Endothelial cell of umbilical vein (primary cell): ENCODE measurements around the gene MAP4K4. TPM values are rescaled to one million over a fixed set of nuclear protein-coding genes. Genes with fewer than 3 reads are reported as not detected.

ENCODE experiments used
- BruUV-seq: library from RNA; stranded (reverse); fragments of 400-500 nt; replicated peaks from 2 replicates; lab custom pipeline; 2021; lab: Mats Ljungman, UMichigan
- CTCF ChIA-PET: fragments of 300-600, 350-600 bp; sonication (Branson Sonifier 250); formaldehyde crosslinking; loops from one replicate; lab custom pipeline; 2021; ENCODE audit warnings: antibody characterized with exemption, inconsistent platforms; lab: Charles Lee
- POLR2A ChIA-PET: fragments of 300-600, 350-600 bp; sonication (Branson Sonifier 250); formaldehyde crosslinking; loops from one replicate; lab custom pipeline; 2021; ENCODE audit warnings: antibody characterized with exemption, inconsistent platforms; lab: Charles Lee
- DNase-seq: peaks from one replicate; pipeline ENCODE4 v3.0.0-alpha.2; 2011; ENCODE audit warnings: low read depth, low spot score
- FAIRE-seq: peaks from 2 replicates; lab custom pipeline; 2011; peaks lifted over from hg19 to GRCh38; lab: Jason Lieb, UNC
- H2AFZ ChIP-seq: 2 replicates; pipeline ENCODE4 v1.6.0; 2012; ENCODE audit warnings: low read depth, low read length, control low read depth, inconsistent platforms
- H3K27ac ChIP-seq: 2 replicates; pipeline ENCODE4 v1.5.1; 2011; ENCODE audit warnings: low read depth, mild to moderate bottlenecking, control low read depth, low read length, moderate library complexity; ENCODE audit not compliant: insufficient read depth
- H3K27me3 ChIP-seq, 2 experiments: 2 replicates each; pipeline versions ENCODE4 v1.6.0 to v1.6.1; 2011; ENCODE audit warnings: low read length in 2 of 2, mixed read lengths in 1 of 2; ENCODE audit not compliant: control insufficient read depth in 2 of 2, insufficient read depth in 2 of 2
- H3K36me3 ChIP-seq, 2 experiments: 2 replicates in 1 of 2; 3 replicates in 1 of 2; pipeline ENCODE4 v1.5.1; 2011; ENCODE audit warnings: low read length in 2 of 2, mild to moderate bottlenecking in 1 of 2, moderate library complexity in 1 of 2; ENCODE audit not compliant: control insufficient read depth in 2 of 2, insufficient read depth in 2 of 2; ENCODE audit errors: extremely low read depth in 1 of 2
- H3K4me1 ChIP-seq: 3 replicates; pipeline ENCODE4 v1.5.1; 2011; ENCODE audit warnings: mild to moderate bottlenecking, low read length; ENCODE audit not compliant: control insufficient read depth, insufficient read depth; ENCODE audit errors: extremely low read depth
- H3K4me2 ChIP-seq: 2 replicates; pipeline ENCODE4 v1.6.1; 2011; ENCODE audit warnings: low read length, control low read depth, mixed read lengths; ENCODE audit not compliant: insufficient read depth
- H3K4me3 ChIP-seq, 3 experiments: fragments of 200-600 bp in 1 of 3; sonication (generic), shearing (Covaris generic) in 1 of 3; replicated peaks in 1 of 3; 2 replicates each; pipeline ENCODE4 v1.5.1; 2011 to 2016; ENCODE audit warnings: control low read depth in 3 of 3, low read length in 3 of 3, mild to moderate bottlenecking in 2 of 3, inconsistent platforms in 1 of 3, low read depth in 1 of 3, moderate library complexity in 1 of 3; ENCODE audit not compliant: insufficient read depth in 1 of 3
- H3K79me2 ChIP-seq: 2 replicates; pipeline ENCODE4 v1.6.0; 2012; ENCODE audit warnings: low read length, inconsistent platforms; ENCODE audit not compliant: control insufficient read depth, insufficient read depth
- H3K9ac ChIP-seq: replicated peaks from 2 replicates; pipeline ENCODE3; 2011; ENCODE audit warnings: low read length, control low read depth; ENCODE audit not compliant: insufficient read depth; ENCODE audit errors: extremely low read depth
- H3K9me1 ChIP-seq: replicated peaks from 3 replicates; pipeline ENCODE4 v1.6.0; 2011; ENCODE audit warnings: mild to moderate bottlenecking, low read length; ENCODE audit not compliant: control insufficient read depth, insufficient read depth; ENCODE audit errors: extremely low read depth
- H3K9me3 ChIP-seq: replicated peaks from 2 replicates; pipeline ENCODE4 v1.5.1; 2012; ENCODE audit warnings: low read length, inconsistent platforms; ENCODE audit not compliant: control insufficient read depth, insufficient read depth
- H4K20me1 ChIP-seq: replicated peaks from 2 replicates; pipeline ENCODE3; 2011; ENCODE audit warnings: mild to moderate bottlenecking, low read length; ENCODE audit not compliant: control insufficient read depth, insufficient read depth; ENCODE audit errors: extremely low read depth
- EZH2 ChIP-seq: IDR thresholded peaks from 2 replicates; pipeline ENCODE4 v1.6.1; 2012; ENCODE audit warnings: borderline replicate concordance, low read depth, mild to moderate bottlenecking, moderate library complexity, low read length, inconsistent platforms; ENCODE audit not compliant: severe bottlenecking
- FOS ChIP-seq: IDR thresholded peaks from 2 replicates; pipeline ENCODE4 v1.6.1; 2011; ENCODE audit warnings: mild to moderate bottlenecking, low read length, moderate library complexity, borderline replicate concordance; ENCODE audit not compliant: insufficient read depth
- GATA2 ChIP-seq: IDR thresholded peaks from 2 replicates; pipeline ENCODE4 v1.7.0; 2011; ENCODE audit warnings: low read depth, mild to moderate bottlenecking, moderate library complexity, mixed read lengths, low read length; ENCODE audit not compliant: insufficient read length, insufficient read depth
- JUN ChIP-seq: IDR thresholded peaks from 2 replicates; pipeline ENCODE4 v1.6.1; 2011; ENCODE audit warnings: borderline replicate concordance, low read depth; ENCODE audit not compliant: insufficient read length, insufficient read depth
- MYC ChIP-seq: IDR thresholded peaks from one replicate; pipeline ENCODE4 v1.6.1; 2011; ENCODE audit warnings: mild to moderate bottlenecking, low read depth, low read length
- POLR2A ChIP-seq: IDR thresholded peaks from 2 replicates; pipeline ENCODE4 v1.6.1; 2012; ENCODE audit warnings: low read depth, mild to moderate bottlenecking, control low read depth, low read length
- POLR2AphosphoS5 ChIP-seq: IDR thresholded peaks from 2 replicates; pipeline ENCODE4 v1.6.1; 2012; ENCODE audit warnings: low read depth, mild to moderate bottlenecking, control low read depth, low read length, moderate library complexity; ENCODE audit not compliant: insufficient read depth
- dilution Hi-C: fragments of 300-500 bp; cut with MboI; formaldehyde crosslinking; loops from one replicate; pipeline ENCODE4 v1.15.0; 2019; ENCODE audit warnings: low sequenced_read_pairs; ENCODE audit not compliant: extremely low pct_ligation_motif_present
- intact Hi-C: fragments of 100-400 bp; cut with micrococcal nuclease; formaldehyde crosslinking; loops from one replicate; pipeline ENCODE4 v1.10.0; 2022
- polyA plus RNA-seq, 4 experiments: library from polyadenylated mRNA; depleted of rRNA in 3 of 4; stranded (reverse) in 3 of 4; unstranded in 1 of 4; fragments of >200 nt; gene quantifications; 2 replicates each; pipeline versions ENCODE4 v1.2.1 to v1.2.3, GENCODE V29; 2011 to 2012; ENCODE audit warnings: missing spikeins in 1 of 4
- total RNA-seq: library from RNA; stranded (reverse); gene quantifications from 2 replicates; pipeline ENCODE4 v1.2.3, GENCODE V29; 2021
- TF ChIP-seq, protein P1 (sequence below), 2 donors: IDR thresholded peaks; 1 replicate in 1 of 2; 2 replicates in 1 of 2; pipeline ENCODE4 v1.5.1; 2011; ENCODE audit warnings: low read length in 2 of 2, mild to moderate bottlenecking in 2 of 2, moderate library complexity in 2 of 2, control low read depth in 1 of 2, inconsistent platforms in 1 of 2, low read depth in 1 of 2; ENCODE audit not compliant: insufficient read depth in 1 of 2; ENCODE audit errors: extremely low read depth in 1 of 2
- TF ChIP-seq, protein P2 (sequence below): IDR thresholded peaks from 2 replicates; pipeline ENCODE4 v1.6.1; 2011; ENCODE audit not compliant: insufficient read depth, insufficient read length

Gene MAP4K4
- total and polyA plus RNA-seq, 2 donors (not counting 3 experiments of a cell fraction or from before 2014, with no cell fraction given): 79.4 to 269 TPM

DNA sequence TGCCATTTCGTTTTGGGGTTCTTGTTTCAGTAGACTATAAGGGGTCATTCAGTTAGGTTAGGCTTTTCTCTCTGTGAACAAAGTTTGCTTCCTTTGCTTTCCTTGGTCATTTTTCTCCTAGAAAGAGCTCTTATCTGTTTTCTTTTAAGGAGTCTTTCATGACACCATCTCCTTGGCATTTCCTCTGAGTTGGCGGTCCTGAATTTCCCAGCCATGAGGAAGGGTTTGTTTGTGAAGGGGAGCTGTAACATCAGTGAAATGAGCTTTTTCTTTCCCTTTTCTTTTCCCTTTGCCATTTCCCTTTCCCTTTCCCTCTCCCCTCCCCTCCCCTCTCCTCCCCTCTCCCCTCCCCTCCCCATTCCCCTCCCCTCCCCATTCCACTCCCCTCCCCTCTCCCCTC is 61.7 kb downstream of the MAP4K4 start:
- ChIA-PET CTCF (interaction anchor here (0.6 to 3.9 kb wide), 18 partner anchors 8 to 653 kb away, joined by 3 to 24 read pairs (median 4); partner anchors contain the start of gene MAP4K4), POLR2A (interaction anchor here (0.7 to 1.1 kb wide), 5 partner anchors 8 to 63 kb away, joined by 3 to 5 read pairs (median 3); partner anchors contain the start of gene MAP4K4)
- dilution Hi-C loops (no loop called here), intact Hi-C loops (loop anchor here (1.0 to 5.0 kb wide), 4 partner anchors 13 to 242 kb away; partner anchors contain the start of gene MAP4K4)
- FAIRE-seq (peak; percentile 92), DNase-seq (peak; percentile 95)
- H3K27ac ChIP-seq: peak overlapping the region; percentile 73
- no peaks in the 10 kb centered on the region for H3K9me1 ChIP-seq
- H3K4me2 ChIP-seq: peak overlapping the region; percentile 43
- H4K20me1 ChIP-seq: peaks cover 11% of the 10 kb centered on the region
- no peaks in the 10 kb centered on the region for H3K27me3 ChIP-seq
- peaks cover 41% of the 10 kb centered on the region for H3K4me1 ChIP-seq
- H3K79me2 ChIP-seq: peaks cover 91% of the 10 kb centered on the region
- H3K4me3 ChIP-seq: no peak overlapping the region
- H3K36me3 ChIP-seq: peaks cover 0 to 2% of the 10 kb centered on the region in 2 experiments
- no peaks in the 10 kb centered on the region for H3K9me3 ChIP-seq
- peak overlapping the region; percentile 28 for H3K9ac ChIP-seq
- no TSS peak for BruUV-seq
- TF ChIP-seq MYC: no peak
- peak; percentile 78 for TF ChIP-seq GATA2
- TF ChIP-seq, protein P1, sequence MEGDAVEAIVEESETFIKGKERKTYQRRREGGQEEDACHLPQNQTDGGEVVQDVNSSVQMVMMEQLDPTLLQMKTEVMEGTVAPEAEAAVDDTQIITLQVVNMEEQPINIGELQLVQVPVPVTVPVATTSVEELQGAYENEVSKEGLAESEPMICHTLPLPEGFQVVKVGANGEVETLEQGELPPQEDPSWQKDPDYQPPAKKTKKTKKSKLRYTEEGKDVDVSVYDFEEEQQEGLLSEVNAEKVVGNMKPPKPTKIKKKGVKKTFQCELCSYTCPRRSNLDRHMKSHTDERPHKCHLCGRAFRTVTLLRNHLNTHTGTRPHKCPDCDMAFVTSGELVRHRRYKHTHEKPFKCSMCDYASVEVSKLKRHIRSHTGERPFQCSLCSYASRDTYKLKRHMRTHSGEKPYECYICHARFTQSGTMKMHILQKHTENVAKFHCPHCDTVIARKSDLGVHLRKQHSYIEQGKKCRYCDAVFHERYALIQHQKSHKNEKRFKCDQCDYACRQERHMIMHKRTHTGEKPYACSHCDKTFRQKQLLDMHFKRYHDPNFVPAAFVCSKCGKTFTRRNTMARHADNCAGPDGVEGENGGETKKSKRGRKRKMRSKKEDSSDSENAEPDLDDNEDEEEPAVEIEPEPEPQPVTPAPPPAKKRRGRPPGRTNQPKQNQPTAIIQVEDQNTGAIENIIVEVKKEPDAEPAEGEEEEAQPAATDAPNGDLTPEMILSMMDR (IDR thresholded peaks at IDR 0.05; ENCODE audit: extremely low read depth in 1 of 2, insufficient read depth in 1 of 2, low read depth in 1 of 2, low read length in 2 of 2): no peak
- TF ChIP-seq POLR2AphosphoS5: peak; percentile 81
- peak; percentile 74 for TF ChIP-seq FOS
- no peak for TF ChIP-seq POLR2A
- TF ChIP-seq JUN: peak; percentile 97
- TF ChIP-seq, protein P2, sequence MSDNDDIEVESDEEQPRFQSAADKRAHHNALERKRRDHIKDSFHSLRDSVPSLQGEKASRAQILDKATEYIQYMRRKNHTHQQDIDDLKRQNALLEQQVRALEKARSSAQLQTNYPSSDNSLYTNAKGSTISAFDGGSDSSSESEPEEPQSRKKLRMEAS: no peak
- no peak for TF ChIP-seq EZH2
- no peak overlapping the region for H2AFZ ChIP-seq
